CD4-positive, CD25-positive, alpha-beta regulatory T cell (primary cell): ENCODE data around the gene CDK9. TPM values are rescaled to one million over a fixed set of nuclear protein-coding genes. Genes with fewer than 3 reads are reported as not detected.

Source experiments
- ATAC-seq, 2 donors: fragments of 150-1000 bp; cut with Tn5 transposase; one replicate each; pipeline ENCODE4 v1.10.0; 2021; ENCODE audit warnings: low read depth in 2 of 2, moderate number of reproducible peaks in 2 of 2, moderate library complexity in 1 of 2
- DNase-seq, 3 donors: peaks; one replicate each; pipeline versions ENCODE4 v3.0.0 to v3.0.0-alpha.2; 2012 to 2022; ENCODE audit warnings: mixed read lengths in 1 of 3
- H3K27ac ChIP-seq: one replicate; pipeline ENCODE4 v1.7.0; 2013; ENCODE audit warnings: mild to moderate bottlenecking, low read length; ENCODE audit not compliant: insufficient read depth, poor library complexity, severe bottlenecking
- H3K27me3 ChIP-seq: one replicate; pipeline ENCODE4 v1.7.0; 2013; ENCODE audit warnings: low read length; ENCODE audit not compliant: control insufficient read depth, insufficient read depth
- H3K36me3 ChIP-seq: one replicate; pipeline ENCODE4 v1.7.0; 2013; ENCODE audit warnings: mild to moderate bottlenecking, low read length, moderate library complexity; ENCODE audit not compliant: control insufficient read depth, insufficient read depth
- H3K4me1 ChIP-seq: 2 replicates; pipeline ENCODE4 v1.7.0; 2013; ENCODE audit warnings: mild to moderate bottlenecking, low read length; ENCODE audit not compliant: insufficient read depth, control insufficient read depth, poor library complexity, severe bottlenecking
- H3K4me3 ChIP-seq: one replicate; pipeline ENCODE4 v1.7.0; 2013; ENCODE audit warnings: low read depth, mild to moderate bottlenecking, low read length, moderate library complexity
- H3K9me3 ChIP-seq, 2 experiments: 1 replicate in 1 of 2; 2 replicates in 1 of 2; pipeline ENCODE4 v1.7.0; 2013; ENCODE audit warnings: low read length in 2 of 2, mild to moderate bottlenecking in 1 of 2, moderate library complexity in 1 of 2; ENCODE audit not compliant: control insufficient read depth in 2 of 2
- H3K27ac Mint-ChIP-seq, 3 donors: one replicate each; pipeline ENCODE4 v1.8.0; 2020 to 2022; ENCODE audit warnings: mild to moderate bottlenecking in 3 of 3, mixed read lengths in 3 of 3, moderate library complexity in 2 of 3
- H3K27me3 Mint-ChIP-seq: one replicate; pipeline ENCODE4 v1.8.0; 2022; ENCODE audit warnings: mild to moderate bottlenecking, mixed read lengths
- H3K36me3 Mint-ChIP-seq: one replicate; pipeline ENCODE4 v1.8.0; 2020; ENCODE audit warnings: mixed read lengths
- H3K4me1 Mint-ChIP-seq, 4 donors: one replicate each; pipeline ENCODE4 v1.8.0; 2020 to 2022; ENCODE audit warnings: mixed read lengths in 4 of 4, mild to moderate bottlenecking in 1 of 4
- H3K4me3 Mint-ChIP-seq, 4 donors: one replicate each; pipeline ENCODE4 v1.8.0; 2020 to 2022; ENCODE audit warnings: mild to moderate bottlenecking in 4 of 4, mixed read lengths in 4 of 4, moderate library complexity in 3 of 4
- H3K9me3 Mint-ChIP-seq, 7 donors: one replicate each; pipeline ENCODE4 v1.8.0; 2020 to 2022; ENCODE audit warnings: mixed read lengths in 7 of 7, mild to moderate bottlenecking in 3 of 7, moderate library complexity in 2 of 7
- polyA plus RNA-seq, 4 donors: library from polyadenylated mRNA; unstranded; fragments of 300-500 nt; fragmentation: Illumina TruSeq; gene quantifications; one replicate each; pipeline ENCODE4 v1.2.3, GENCODE V29; 2021
- total RNA-seq: library from RNA; stranded (reverse); gene quantifications from one replicate; pipeline ENCODE4 v1.2.3, GENCODE V29; 2022

The CDK9 gene
- total and polyA plus RNA-seq, 5 donors from 2014 or later, result 43.3 to 89.3 (median 55.5) TPM

DNA sequence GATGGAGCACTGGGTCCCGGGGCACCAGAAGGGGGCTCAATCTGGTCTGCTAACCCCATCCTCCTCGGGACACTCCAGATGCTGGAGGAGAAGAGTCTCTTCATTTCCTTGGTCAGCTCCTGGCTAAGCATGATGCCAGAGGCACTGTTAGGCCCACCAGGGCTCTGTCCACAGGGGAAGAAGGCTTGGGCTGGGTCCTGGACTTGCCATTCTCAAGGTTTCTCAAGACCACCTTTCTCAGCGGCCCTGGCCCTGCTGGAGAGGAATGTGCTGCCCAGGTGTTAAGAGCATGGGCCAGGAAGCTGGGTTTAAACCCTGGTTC, 15.3 kb upstream of the CDK9 start:
- Histone ChIP-seq H3K4me3 (peak overlapping the region; percentile 79), H3K36me3 (peaks cover 26% of the 10 kb centered on the region), H3K27me3 (no peaks in the 10 kb centered on the region), H3K27ac (peak overlapping the region; percentile 97), H3K4me1 (peaks cover 76% of the 10 kb centered on the region), H3K9me3 (no peaks in the 10 kb centered on the region)
- Mint-ChIP-seq H3K9me3 (no peaks in the 10 kb centered on the region), H3K4me1 (peaks cover 0 to 88% (median 45%) of the 10 kb centered on the region in 4 donors), H3K4me3 (peak overlapping the region; percentile 87 to 95 (median 93)), H3K27me3 (no peaks in the 10 kb centered on the region), H3K36me3 (peaks cover 27% of the 10 kb centered on the region), H3K27ac (peak overlapping the region; percentile 95 to 97 (median 95))
- no peak for ATAC-seq
- DNase-seq, result no peak

DNA sequence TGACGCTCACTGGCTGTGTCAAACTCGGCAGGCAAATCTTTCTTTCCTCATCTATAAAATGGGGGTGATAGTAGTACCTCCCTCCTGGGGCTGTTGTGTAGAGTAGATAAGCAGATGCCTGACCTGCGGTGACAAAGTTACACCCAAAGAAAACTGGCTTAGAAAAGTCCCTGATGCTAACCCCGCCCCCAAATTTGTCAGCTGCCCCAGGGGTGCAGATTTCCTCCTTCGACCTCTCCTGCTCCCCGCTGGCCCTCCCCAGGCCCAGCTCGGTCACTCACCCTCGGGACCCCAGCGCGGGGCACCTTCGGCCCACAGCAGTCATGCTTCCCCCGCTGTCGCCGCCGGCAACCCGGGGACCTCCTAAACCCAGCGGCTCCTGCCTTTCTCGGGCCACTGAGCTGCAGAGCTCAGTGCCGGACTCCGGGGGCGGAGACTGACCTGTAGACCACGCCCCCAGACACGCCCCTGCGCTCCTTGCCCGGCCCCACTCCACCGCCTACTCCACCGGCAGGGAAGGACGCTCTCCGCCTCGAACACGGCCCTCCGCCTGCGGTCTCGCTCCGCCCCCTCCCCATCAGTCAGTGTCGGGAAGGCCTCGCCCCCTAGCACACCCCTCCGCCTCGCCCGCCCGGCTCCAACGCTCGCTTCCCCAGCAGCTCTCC, 14.8 kb upstream of the CDK9 start:
- H3K4me3 ChIP-seq, result peak overlapping the region; percentile 79
- Mint-ChIP-seq H3K36me3 (peaks cover 24% of the 10 kb centered on the region), H3K27me3 (no peaks in the 10 kb centered on the region), H3K4me1 (peaks cover 0 to 84% (median 42%) of the 10 kb centered on the region in 4 donors), H3K4me3 (peak overlapping the region; percentile 87 to 95 (median 93)), H3K27ac (peak overlapping the region; percentile 95 to 97 (median 95)), H3K9me3 (no peaks in the 10 kb centered on the region)
- ATAC-seq (peak; percentile 88 to 89), DNase-seq (peak; percentile 91 to 98 (median 91))
- peaks cover 26% of the 10 kb centered on the region for H3K36me3 ChIP-seq
- H3K9me3 ChIP-seq, result no peaks in the 10 kb centered on the region
- peak overlapping the region; percentile 97 for H3K27ac ChIP-seq
- H3K27me3 ChIP-seq, result no peaks in the 10 kb centered on the region
- peaks cover 76% of the 10 kb centered on the region for H3K4me1 ChIP-seq

DNA sequence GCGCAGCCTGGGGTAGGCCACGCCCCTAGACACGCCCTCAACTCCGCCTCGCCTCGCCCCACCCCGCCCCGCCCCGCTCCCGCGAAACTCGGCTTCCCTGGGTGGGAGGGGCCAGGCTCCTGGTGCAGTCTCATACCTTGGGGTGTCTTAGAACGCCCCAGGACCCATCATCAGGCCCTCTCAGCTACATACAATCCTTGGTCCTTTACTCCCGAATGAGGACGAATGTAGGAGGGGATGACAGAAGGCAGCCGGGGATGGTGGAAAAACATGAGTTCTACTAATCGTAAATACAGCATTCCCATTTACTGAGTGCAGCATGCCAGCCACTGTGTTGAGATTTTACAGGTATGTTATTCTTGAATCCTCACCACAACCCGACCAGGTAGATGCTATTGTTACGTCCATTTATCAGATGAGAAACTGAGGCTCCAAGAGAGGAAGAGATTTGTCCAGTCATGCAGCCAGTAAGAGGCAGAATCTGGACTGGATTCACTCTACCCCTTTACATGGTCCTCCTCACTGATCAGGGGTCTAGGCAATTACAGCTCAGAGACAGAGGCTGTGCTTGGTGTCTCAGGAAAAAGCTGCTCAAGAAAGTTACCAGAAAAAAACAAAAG, 14.2 kb upstream of the CDK9 start:
- Histone ChIP-seq H3K36me3 (peaks cover 22% of the 10 kb centered on the region), H3K4me3 (peak overlapping the region; percentile 24), H3K9me3 (no peaks in the 10 kb centered on the region), H3K4me1 (peaks cover 77% of the 10 kb centered on the region), H3K27me3 (no peaks in the 10 kb centered on the region), H3K27ac (peak overlapping the region; percentile 97)
- Mint-ChIP-seq H3K36me3 (peaks cover 17% of the 10 kb centered on the region), H3K27me3 (no peaks in the 10 kb centered on the region), H3K4me1 (peaks cover 0 to 84% (median 39%) of the 10 kb centered on the region in 4 donors), H3K27ac (peak overlapping the region; percentile 95 to 97 (median 95)), H3K9me3 (no peaks in the 10 kb centered on the region), H3K4me3 (peak overlapping the region; percentile 87 to 95 (median 93))
- ATAC-seq (no peak), DNase-seq (no peak)

DNA sequence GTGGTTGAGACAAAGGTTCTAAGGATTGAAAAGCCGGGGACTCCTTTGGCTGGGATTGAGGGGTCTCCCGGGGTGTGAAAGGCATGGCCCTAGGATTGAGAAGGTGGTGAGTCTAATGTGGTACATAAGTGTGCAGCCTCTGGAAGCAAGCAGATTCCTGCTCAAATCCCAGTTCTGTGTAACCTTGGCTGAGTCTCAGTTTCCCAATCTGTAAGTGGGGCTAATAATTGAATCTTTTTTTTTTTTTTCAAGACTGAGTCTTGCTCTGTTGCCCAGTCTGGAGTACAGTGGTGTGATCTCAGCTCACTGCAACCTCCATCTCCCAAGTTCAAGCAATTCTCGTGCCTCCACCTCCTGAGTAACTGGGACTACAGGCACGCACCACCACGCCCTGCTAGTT, 13.2 kb upstream of the CDK9 start:
- Histone ChIP-seq H3K27me3 (no peaks in the 10 kb centered on the region), H3K36me3 (peaks cover 22% of the 10 kb centered on the region), H3K27ac (peak overlapping the region; percentile 97), H3K4me1 (peaks cover 74% of the 10 kb centered on the region), H3K4me3 (no peak overlapping the region), H3K9me3 (no peaks in the 10 kb centered on the region)
- Mint-ChIP-seq H3K4me3 (peak overlapping the region; percentile 46 to 94 (median 86)), H3K27ac (peak overlapping the region in 2 of 3 donors; percentile 55 to 65), H3K4me1 (peaks cover 2 to 78% (median 34%) of the 10 kb centered on the region in 4 donors), H3K36me3 (peaks cover 15% of the 10 kb centered on the region), H3K9me3 (no peaks in the 10 kb centered on the region), H3K27me3 (no peaks in the 10 kb centered on the region)
- ATAC-seq (no peak), DNase-seq (no peak)

DNA sequence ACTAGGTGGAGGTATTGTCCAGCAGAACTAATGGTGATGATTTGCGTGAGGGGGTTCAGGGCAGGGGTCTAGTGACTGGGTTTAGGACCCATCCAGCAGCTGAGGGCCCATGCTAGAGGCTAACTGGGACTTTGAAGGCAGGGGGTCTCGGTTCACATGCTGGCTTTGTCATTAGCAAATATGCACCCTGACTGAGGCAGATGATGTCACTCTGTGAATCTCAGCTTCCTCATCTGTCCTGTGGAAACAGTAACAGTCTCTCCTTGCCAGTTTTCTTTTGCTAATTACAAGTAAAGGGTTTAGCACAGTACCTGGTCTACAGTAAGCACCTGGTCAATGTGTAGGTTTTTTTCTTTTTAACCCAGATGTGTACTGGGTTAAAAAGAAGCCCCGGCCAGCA, 12.6 kb upstream of the CDK9 start:
- no peaks in the 10 kb centered on the region for H3K27me3 Mint-ChIP-seq
- no peak overlapping the region for H3K4me3 ChIP-seq
- peak overlapping the region; percentile 55 to 80 (median 65) for H3K27ac Mint-ChIP-seq
- no peak overlapping the region for H3K27ac ChIP-seq
- peaks cover 15% of the 10 kb centered on the region for H3K36me3 Mint-ChIP-seq
- peak overlapping the region in 3 of 4 donors; percentile 11 to 94 (median 79) for H3K4me3 Mint-ChIP-seq
- H3K27me3 ChIP-seq, result no peaks in the 10 kb centered on the region
- peaks cover 5 to 74% (median 33%) of the 10 kb centered on the region in 4 donors for H3K4me1 Mint-ChIP-seq
- H3K9me3 Mint-ChIP-seq, result no peaks in the 10 kb centered on the region
- ATAC-seq, result no peak
- no peaks in the 10 kb centered on the region for H3K9me3 ChIP-seq
- H3K4me1 ChIP-seq, result peaks cover 68% of the 10 kb centered on the region
- peaks cover 22% of the 10 kb centered on the region for H3K36me3 ChIP-seq
- DNase-seq, result no peak

DNA sequence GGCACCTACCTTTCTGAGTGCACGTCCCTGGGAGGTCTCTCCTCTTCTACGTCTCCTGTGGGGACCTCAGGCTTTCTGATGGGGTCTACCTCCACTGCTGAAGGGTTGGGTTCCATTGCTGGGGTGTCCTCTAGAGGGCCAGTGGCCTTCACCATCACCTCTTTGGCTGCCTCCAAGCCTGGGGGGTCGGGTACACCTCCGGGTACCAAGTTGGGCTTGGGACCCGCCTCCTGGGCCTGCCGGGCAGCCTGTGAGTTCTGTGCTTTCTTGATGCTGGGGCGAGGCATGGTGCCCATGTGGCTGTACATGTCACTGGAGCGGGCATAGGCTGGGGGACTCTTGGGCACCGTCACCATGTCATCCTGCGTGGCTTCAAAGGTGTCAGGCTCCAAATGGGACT, 11.9 kb upstream of the CDK9 start:
- peak overlapping the region in 2 of 3 donors; percentile 36 to 83 for H3K27ac Mint-ChIP-seq
- no peak overlapping the region for H3K27ac ChIP-seq
- peaks cover 22% of the 10 kb centered on the region for H3K36me3 ChIP-seq
- H3K27me3 Mint-ChIP-seq, result no peaks in the 10 kb centered on the region
- DNase-seq, result no peak
- H3K9me3 Mint-ChIP-seq, result no peaks in the 10 kb centered on the region
- no peaks in the 10 kb centered on the region for H3K27me3 ChIP-seq
- H3K4me1 ChIP-seq, result peaks cover 68% of the 10 kb centered on the region
- H3K4me3 ChIP-seq, result no peak overlapping the region
- H3K4me1 Mint-ChIP-seq, result peaks cover 5 to 68% (median 30%) of the 10 kb centered on the region in 4 donors
- peak overlapping the region in 3 of 4 donors; percentile 54 to 94 (median 66) for H3K4me3 Mint-ChIP-seq
- H3K36me3 Mint-ChIP-seq, result peaks cover 11% of the 10 kb centered on the region
- no peak for ATAC-seq
- no peaks in the 10 kb centered on the region for H3K9me3 ChIP-seq

DNA sequence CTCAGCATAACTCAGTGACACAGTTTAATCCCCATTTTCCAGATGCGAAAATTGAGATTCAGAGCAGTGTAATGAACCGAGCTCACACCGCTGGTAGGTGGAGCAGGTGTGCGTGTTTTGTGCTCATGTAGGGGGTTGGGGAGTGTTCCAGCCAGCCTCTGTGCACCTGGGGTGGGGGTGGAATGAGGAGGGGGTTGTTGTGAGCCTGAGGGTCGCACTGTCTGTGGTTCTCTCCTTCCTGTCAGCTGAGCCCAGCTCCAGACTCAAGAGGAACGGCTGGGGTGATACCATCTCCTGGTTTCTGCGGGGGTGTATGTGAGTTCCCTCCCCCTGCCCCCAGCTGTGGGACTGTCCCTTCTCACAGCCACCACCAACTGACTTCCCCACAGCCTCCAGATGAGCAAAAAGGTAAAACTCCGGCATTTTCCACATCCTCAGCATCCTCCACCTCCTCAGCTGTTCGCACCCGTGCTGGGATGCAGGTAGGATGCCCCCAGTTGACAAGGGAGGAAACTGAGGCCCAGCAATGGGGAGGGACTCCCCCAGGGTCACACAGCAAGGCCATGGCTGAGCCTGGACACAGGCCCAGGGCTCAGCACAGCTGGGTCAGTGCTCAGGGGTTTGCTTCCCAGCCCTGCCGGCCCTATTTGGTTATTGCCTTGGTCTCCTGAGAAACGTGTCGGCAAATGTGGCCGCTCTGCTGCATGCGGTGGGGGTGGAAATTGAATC, 9.5 kb upstream of the CDK9 start:
- H3K4me3 Mint-ChIP-seq, result peak overlapping the region; percentile 96 to 100 (median 98)
- DNase-seq, result peak; percentile 55 to 95 (median 83)
- no peaks in the 10 kb centered on the region for H3K9me3 ChIP-seq
- H3K27ac ChIP-seq, result peak overlapping the region; percentile 90
- H3K36me3 ChIP-seq, result peaks cover 22% of the 10 kb centered on the region
- ATAC-seq, result peak; percentile 63 to 67
- H3K4me3 ChIP-seq, result peak overlapping the region; percentile 89
- H3K4me1 ChIP-seq, result peaks cover 67% of the 10 kb centered on the region
- H3K27me3 ChIP-seq, result no peaks in the 10 kb centered on the region
- peaks cover 6 to 66% (median 26%) of the 10 kb centered on the region in 4 donors for H3K4me1 Mint-ChIP-seq
- peak overlapping the region; percentile 93 to 98 (median 95) for H3K27ac Mint-ChIP-seq
- no peaks in the 10 kb centered on the region for H3K9me3 Mint-ChIP-seq
- H3K36me3 Mint-ChIP-seq, result peaks cover 9% of the 10 kb centered on the region
- H3K27me3 Mint-ChIP-seq, result no peaks in the 10 kb centered on the region
